H9 (cell line): ENCODE data around the gene NDUFB10. TPM values are rescaled to one million over a fixed set of nuclear protein-coding genes. Genes with fewer than 3 reads are reported as not detected.
A peak's percentile ranks its signal among the peaks of the same experiment; 100 is the strongest.

ENCODE experiments used
- DNase-seq: peaks from one replicate; pipeline ENCODE4 v3.0.0-alpha.2; 2017
- H2AFZ ChIP-seq: one replicate; pipeline ENCODE4 v1.6.1; 2013; ENCODE audit warnings: mild to moderate bottlenecking, low read length, control low read depth, moderate library complexity
- H2AK5ac ChIP-seq: 2 replicates; pipeline ENCODE4 v1.6.1; 2013; ENCODE audit warnings: low read length, control low read depth, mixed read lengths; ENCODE audit not compliant: insufficient read length
- H2BK120ac ChIP-seq: one replicate; pipeline ENCODE4 v1.6.1; 2013; ENCODE audit warnings: low read depth, mild to moderate bottlenecking, low read length, control low read depth, inconsistent platforms; ENCODE audit not compliant: poor library complexity, severe bottlenecking
- H2BK12ac ChIP-seq: 2 replicates; pipeline ENCODE4 v1.6.1; 2013; ENCODE audit warnings: low read length, control low read depth, mixed read lengths, low read depth; ENCODE audit not compliant: insufficient read length
- H2BK15ac ChIP-seq: 2 replicates; pipeline ENCODE4 v1.6.1; 2013; ENCODE audit warnings: low read depth, low read length, control low read depth
- H2BK20ac ChIP-seq: one replicate; pipeline ENCODE4 v1.6.1; 2013; ENCODE audit warnings: low read depth, mild to moderate bottlenecking, low read length, control low read depth, inconsistent platforms; ENCODE audit not compliant: poor library complexity, severe bottlenecking
- H2BK5ac ChIP-seq: 2 replicates; pipeline ENCODE4 v1.6.1; 2013; ENCODE audit warnings: low read length, control low read depth, mixed read lengths; ENCODE audit not compliant: insufficient read length
- H3K14ac ChIP-seq: 2 replicates; pipeline ENCODE4 v1.6.1; 2013; ENCODE audit warnings: low read length, control low read depth; ENCODE audit not compliant: insufficient read depth
- H3K18ac ChIP-seq: 2 replicates; pipeline ENCODE4 v1.6.1; 2013; ENCODE audit warnings: low read depth, mild to moderate bottlenecking, mixed read lengths, low read length, control low read depth; ENCODE audit not compliant: insufficient read length
- H3K23ac ChIP-seq: 2 replicates; pipeline ENCODE4 v1.6.1; 2013; ENCODE audit warnings: low read length, control low read depth, mixed read lengths, low read depth; ENCODE audit not compliant: insufficient read length
- H3K23me2 ChIP-seq: 2 replicates; pipeline ENCODE4 v1.6.1; 2013; ENCODE audit warnings: low read depth, mild to moderate bottlenecking, mixed read lengths, low read length, control low read depth; ENCODE audit not compliant: insufficient read length, poor library complexity, severe bottlenecking
- H3K27ac ChIP-seq: 2 replicates; pipeline ENCODE4 v1.5.1; 2013; ENCODE audit warnings: low read length, control low read depth, mixed read lengths, low read depth; ENCODE audit not compliant: insufficient read length
- H3K27me3 ChIP-seq: 2 replicates; pipeline ENCODE4 v1.6.1; 2013; ENCODE audit warnings: low read length, control low read depth, inconsistent platforms; ENCODE audit not compliant: insufficient read depth
- H3K4ac ChIP-seq: 2 replicates; pipeline ENCODE4 v1.6.1; 2013; ENCODE audit warnings: low read depth, mild to moderate bottlenecking, control low read depth, inconsistent platforms, low read length, moderate library complexity
- H3K4me1 ChIP-seq: 2 replicates; pipeline ENCODE4 v1.6.1; 2013; ENCODE audit warnings: low read length, control low read depth, inconsistent platforms; ENCODE audit not compliant: insufficient read depth
- H3K4me2 ChIP-seq: 2 replicates; pipeline ENCODE4 v1.6.1; 2013; ENCODE audit warnings: low read length, control low read depth, mixed read lengths; ENCODE audit not compliant: insufficient read length, insufficient read depth
- H3K56ac ChIP-seq: 2 replicates; pipeline ENCODE4 v1.6.1; 2013; ENCODE audit warnings: low read depth, mild to moderate bottlenecking, mixed read lengths, low read length, control low read depth; ENCODE audit not compliant: insufficient read length
- H3K79me1 ChIP-seq: 2 replicates; pipeline ENCODE4 v1.6.1; 2013; ENCODE audit warnings: low read depth, mild to moderate bottlenecking, moderate library complexity, low read length, control low read depth, inconsistent platforms; ENCODE audit not compliant: insufficient read depth, poor library complexity, severe bottlenecking
- H3K79me2 ChIP-seq: 2 replicates; pipeline ENCODE4 v1.6.1; 2013; ENCODE audit warnings: low read length, control low read depth, inconsistent platforms; ENCODE audit not compliant: insufficient read depth
- H3K9ac ChIP-seq: 2 replicates; pipeline ENCODE4 v1.6.1; 2013; ENCODE audit warnings: low read length, control low read depth, mixed read lengths; ENCODE audit not compliant: insufficient read length; ENCODE audit errors: extremely low read depth
- H3K9me3 ChIP-seq: one replicate; pipeline ENCODE4 v1.6.1; 2013; ENCODE audit warnings: low read depth, low read length, inconsistent platforms; ENCODE audit not compliant: control insufficient read depth
- H3T11ph ChIP-seq: one replicate; pipeline ENCODE4 v1.6.1; 2013; ENCODE audit warnings: mild to moderate bottlenecking, low read length, control low read depth, inconsistent platforms
- H4K20me1 ChIP-seq: one replicate; pipeline ENCODE4 v1.6.1; 2013; ENCODE audit not compliant: control insufficient read depth, insufficient read length, insufficient read depth
- H4K5ac ChIP-seq: 2 replicates; pipeline ENCODE4 v1.6.1; 2013; ENCODE audit warnings: low read depth, mild to moderate bottlenecking, mixed read lengths, low read length, control low read depth; ENCODE audit not compliant: insufficient read length
- H4K8ac ChIP-seq: replicated peaks from 2 replicates; pipeline ENCODE4 v1.6.1; 2013; ENCODE audit warnings: low read length, control low read depth, mixed read lengths, low read depth; ENCODE audit not compliant: insufficient read length
- H4K91ac ChIP-seq: 2 replicates; pipeline ENCODE4 v1.6.1; 2013; ENCODE audit warnings: low read depth, mild to moderate bottlenecking, moderate library complexity, mixed read lengths, low read length, control low read depth; ENCODE audit not compliant: insufficient read length
- H3K27ac Mint-ChIP-seq, 3 experiments: 2 replicates in 2 of 3; 3 replicates in 1 of 3; pipeline ENCODE4 v1.8.0; 2020 to 2021; ENCODE audit warnings: mixed read lengths in 3 of 3, mild to moderate bottlenecking in 1 of 3, moderate library complexity in 1 of 3
- H3K27me3 Mint-ChIP-seq: 2 replicates; pipeline ENCODE4 v1.8.0; 2021; ENCODE audit warnings: low read depth, mild to moderate bottlenecking, moderate library complexity, mixed read lengths
- H3K36me3 Mint-ChIP-seq, 3 experiments: 2 replicates in 2 of 3; 3 replicates in 1 of 3; pipeline ENCODE4 v1.8.0; 2020 to 2021; ENCODE audit warnings: low read depth in 3 of 3, mixed read lengths in 3 of 3; ENCODE audit not compliant: insufficient read depth in 1 of 3
- H3K4me1 Mint-ChIP-seq, 2 experiments: 2 replicates each; pipeline ENCODE4 v1.8.0; 2020; ENCODE audit warnings: mixed read lengths in 2 of 2
- H3K4me3 Mint-ChIP-seq, 2 experiments: 2 replicates in 1 of 2; 3 replicates in 1 of 2; pipeline ENCODE4 v1.8.0; 2020 to 2021; ENCODE audit warnings: mild to moderate bottlenecking in 2 of 2, mixed read lengths in 2 of 2, moderate library complexity in 1 of 2
- H3K9me3 Mint-ChIP-seq, 2 experiments: 2 replicates in 1 of 2; 3 replicates in 1 of 2; pipeline ENCODE4 v1.8.0; 2020; ENCODE audit warnings: mild to moderate bottlenecking in 2 of 2, mixed read lengths in 2 of 2, moderate library complexity in 1 of 2
- CTCF ChIP-seq: fragments of 200-600 bp; sonication (generic); conservative IDR thresholded peaks from 3 replicates; pipeline ENCODE4 v1.8.0; 2021; ENCODE audit warnings: antibody characterized with exemption, mild to moderate bottlenecking
- WGBS: extraction: QIAGEN DNeasy Blood & Tissue Kit; methylation state at CpG from one replicate; pipeline ENCODE4 v1.1.7; 2013; ENCODE audit warnings: missing lambda C conversion rate, low lambda C conversion rate, mixed read lengths; ENCODE audit not compliant: insufficient read length; ENCODE audit errors: extremely low coverage; 5-methylcytosine and 5-hydroxymethylcytosine counted together
- total RNA-seq: library from RNA; stranded (reverse); gene quantifications from 2 replicates; pipeline ENCODE4 v1.2.1, GENCODE V29; 2021

The NDUFB10 gene
- total RNA-seq, 1 experiment from 2014 or later: 191 TPM

- peaks cover 37% of the 10 kb centered on the region for H3K27me3 Mint-ChIP-seq
- H2BK20ac ChIP-seq: no peak overlapping the region
- H3K18ac ChIP-seq: no peak overlapping the region
- no peak overlapping the region for H2AFZ ChIP-seq
- H3K23ac ChIP-seq: no peak overlapping the region
- H2BK5ac ChIP-seq: no peak overlapping the region
- no peaks in the 10 kb centered on the region for H3K79me2 ChIP-seq
- no peaks in the 10 kb centered on the region for H3K23me2 ChIP-seq
- H4K8ac ChIP-seq: no peak overlapping the region
- no peaks in the 10 kb centered on the region; a peak in 1 of 7 replicates for H3K36me3 Mint-ChIP-seq
- no peaks in the 10 kb centered on the region for H3K79me1 ChIP-seq
- no peak overlapping the region for H3T11ph ChIP-seq
- H3K9me3 ChIP-seq: no peaks in the 10 kb centered on the region
- no peak overlapping the region for H3K56ac ChIP-seq
- H2AK5ac ChIP-seq: no peak overlapping the region
- H3K27ac Mint-ChIP-seq: no peak overlapping the region
- no peaks in the 10 kb centered on the region; the same call in 1 of the 2 replicates for H3K4me1 ChIP-seq
- no peak overlapping the region for H3K4ac ChIP-seq
- H3K4me1 Mint-ChIP-seq: peaks cover under 1 to 43% of the 10 kb centered on the region in 2 experiments
- no CpG with 5 or more reads among the region's 59 CpGs for WGBS
- peaks cover 7% of the 10 kb centered on the region; the same call in 1 of the 2 replicates for H3K27me3 ChIP-seq
- H3K4me2 ChIP-seq: no peak overlapping the region
- no peak overlapping the region for H3K14ac ChIP-seq
- no peak overlapping the region; the same call in 1 of the 2 replicates for H2BK15ac ChIP-seq
- H4K20me1 ChIP-seq: no peaks in the 10 kb centered on the region
- no peak overlapping the region for H2BK120ac ChIP-seq
- H4K5ac ChIP-seq: no peak overlapping the region
- H3K9me3 Mint-ChIP-seq: no peaks in the 10 kb centered on the region
- H3K4me3 Mint-ChIP-seq: no peak overlapping the region
- H4K91ac ChIP-seq: no peak overlapping the region
- peak; percentile 26 for DNase-seq
- TF ChIP-seq CTCF: no peak
- no peak overlapping the region for H3K27ac ChIP-seq
- no peak overlapping the region for H2BK12ac ChIP-seq
- H3K9ac ChIP-seq: no peak overlapping the region
Observed at GRCh38 chr16:1911467-1912214, 47.7 kb upstream of the NDUFB10 start.
